SKM-1 (cell line): ENCODE measurements around the gene BNIP2.

Experiments
- DNase-seq: peaks from one replicate; lab custom pipeline; 2025; ENCODE audit not compliant: unreplicated experiment; lab: John Stamatoyannopoulos, UW

The BNIP2 gene

DNA sequence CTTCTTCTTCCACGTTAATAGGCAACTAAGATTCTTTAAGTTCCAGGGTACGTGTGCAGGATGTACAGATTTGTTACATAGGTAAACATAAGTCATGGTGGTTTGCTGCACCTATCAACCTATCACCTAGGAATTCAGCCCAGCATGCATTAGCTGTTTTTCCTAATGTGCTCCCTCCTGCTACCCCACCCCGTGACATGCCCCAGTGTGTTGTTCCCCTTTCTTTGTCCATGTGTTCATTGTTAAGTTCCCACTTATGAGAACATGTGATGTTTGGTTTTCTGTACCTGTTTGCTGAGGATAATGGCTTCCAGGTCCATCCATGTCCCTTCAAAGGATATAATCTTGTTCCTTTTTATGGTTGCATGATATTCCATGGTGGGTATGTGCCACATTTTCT, 52.9 kb downstream of the BNIP2 start:
- no peak for DNase-seq

GRCh38 chr15:59632714-59633113, 56.4 kb downstream of the BNIP2 start:
- DNase-seq, result no peak

DNA sequence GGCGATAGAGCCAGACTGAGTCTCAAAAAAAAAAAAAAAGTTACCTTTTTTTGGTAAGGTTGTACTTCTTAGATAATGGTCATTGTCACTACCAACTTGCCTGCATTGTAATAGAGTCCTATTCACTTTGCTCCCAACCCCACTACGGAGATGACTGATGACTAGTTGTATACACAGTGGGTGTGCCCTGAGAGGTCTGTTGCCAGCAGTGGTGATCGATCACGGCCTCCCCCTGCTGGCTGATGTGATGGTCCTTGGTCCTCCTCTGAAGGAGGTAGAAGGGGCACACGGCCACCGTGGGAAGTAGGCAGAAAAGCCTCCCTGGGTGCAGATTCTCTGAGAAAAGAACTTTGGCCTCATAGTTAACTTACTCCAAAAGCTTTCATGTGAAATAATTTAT, 66.8 kb downstream of the BNIP2 start:
- DNase-seq, result no peak

- no peak for DNase-seq
Observed at GRCh38 chr15:59618406-59618805, 70.7 kb downstream of the BNIP2 start.

GRCh38 chr15:59616379-59616778, 72.7 kb downstream of the BNIP2 start:
- no peak for DNase-seq

DNA sequence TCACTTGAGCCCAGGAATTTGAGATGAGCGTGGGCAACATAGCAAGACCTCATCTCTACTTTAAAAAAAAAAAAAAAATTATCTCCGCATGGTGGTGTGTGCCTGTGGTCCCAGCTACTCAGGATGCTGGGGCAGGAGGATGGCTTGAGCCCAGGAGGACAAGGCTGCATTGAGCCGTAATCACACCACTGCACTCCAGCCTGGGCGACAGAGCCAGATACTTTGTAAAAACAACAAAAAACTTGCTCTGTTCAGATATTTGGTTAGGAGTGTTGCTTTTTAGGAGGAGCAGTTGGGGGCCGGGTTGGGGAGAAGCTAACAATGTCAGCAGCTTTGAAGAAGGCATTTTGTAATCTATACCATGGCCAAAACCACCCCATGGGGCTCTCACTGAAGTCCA, 73.5 kb downstream of the BNIP2 start:
- no peak for DNase-seq

DNA sequence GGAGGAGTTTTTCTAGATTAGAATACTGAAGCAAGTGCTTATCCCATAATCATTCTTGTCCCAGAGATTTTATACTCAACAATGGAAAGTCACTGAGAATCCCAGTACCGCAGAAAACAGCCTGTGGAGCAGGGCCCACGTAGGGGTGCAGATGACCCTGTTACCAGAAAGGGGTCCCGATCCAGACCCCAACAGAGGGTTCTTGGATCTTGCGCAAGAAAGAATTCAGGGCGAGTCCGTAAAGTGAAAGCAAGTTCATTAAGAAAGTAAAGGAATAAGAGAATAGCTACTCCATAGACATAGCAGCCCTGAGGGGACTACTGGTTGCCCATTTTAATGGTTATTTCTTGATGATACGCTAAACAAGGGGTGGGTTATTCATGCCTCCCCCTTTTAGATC, 75.0 kb downstream of the BNIP2 start:
- DNase-seq, result no peak

GRCh38 chr15:59611276-59612260, 77.6 kb downstream of the BNIP2 start, which contains the start of gene GCNT3:
Gene GCNT3, plus strand, starts transcription at chr15:59611783. Its CDS starts 6,456 bp downstream, at chr15:59618239.
- peak; percentile 54 for DNase-seq

DNA sequence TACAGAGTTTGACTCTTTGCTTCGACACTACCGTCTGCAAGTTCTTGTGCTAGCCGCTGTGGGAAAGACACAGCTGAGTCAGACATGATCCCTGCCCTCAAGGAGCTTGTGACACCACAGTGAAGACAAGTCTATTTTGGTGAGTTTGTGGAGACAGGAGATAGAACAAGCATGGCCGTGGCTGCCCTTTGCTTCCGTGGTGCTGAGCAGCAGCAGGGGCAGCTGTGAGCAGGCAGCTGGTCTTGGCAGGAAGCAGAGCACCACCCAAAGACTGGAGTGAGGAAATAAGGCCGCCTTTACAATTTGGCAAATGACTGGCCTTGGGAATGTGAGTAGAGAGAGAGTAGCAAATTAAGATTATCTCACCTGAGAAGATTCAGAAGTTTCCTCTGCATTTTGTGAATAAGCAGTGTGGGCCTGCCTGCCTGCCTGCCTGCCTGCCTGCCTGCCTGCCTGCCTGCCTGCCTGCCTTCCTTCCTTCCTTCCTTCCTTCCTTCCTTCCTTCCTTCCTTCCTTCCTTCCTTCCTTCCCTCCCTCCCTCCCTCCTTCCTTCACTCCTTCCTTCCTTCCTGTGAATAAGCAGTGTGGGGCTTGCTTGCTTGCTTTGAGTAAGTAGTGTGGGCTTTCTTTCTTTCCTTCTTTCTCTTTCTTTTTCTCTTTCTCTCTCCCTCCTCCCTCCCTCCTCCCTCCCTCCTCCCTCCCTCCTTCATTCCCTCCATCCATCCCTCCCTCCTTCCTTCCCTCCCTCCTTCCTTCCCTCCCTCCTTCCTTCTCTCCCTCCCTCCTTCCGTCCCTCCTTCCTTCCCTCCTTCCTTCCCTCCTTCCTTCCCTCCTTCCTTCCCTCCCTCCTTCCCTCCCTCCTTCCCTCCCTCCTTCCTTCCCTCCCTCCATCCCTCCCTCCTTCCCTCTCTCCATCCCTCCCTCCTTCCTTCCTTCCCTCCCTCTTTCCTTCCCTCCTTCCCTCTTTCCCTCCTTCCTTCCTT, 79.1 kb downstream of the BNIP2 start:
- DNase-seq, result no peak
